ENCODE results near the gene PPP1R36. TPM values are rescaled to one million over a fixed set of nuclear protein-coding genes. Genes with fewer than 3 reads are reported as not detected.

PPP1R36 gene
- total and polyA plus RNA-seq, 2 of the 13 experiments (the other 11 are each of a cell fraction or from before 2014, with no cell fraction given), result 0.11 to 0.17 TPM

DNA sequence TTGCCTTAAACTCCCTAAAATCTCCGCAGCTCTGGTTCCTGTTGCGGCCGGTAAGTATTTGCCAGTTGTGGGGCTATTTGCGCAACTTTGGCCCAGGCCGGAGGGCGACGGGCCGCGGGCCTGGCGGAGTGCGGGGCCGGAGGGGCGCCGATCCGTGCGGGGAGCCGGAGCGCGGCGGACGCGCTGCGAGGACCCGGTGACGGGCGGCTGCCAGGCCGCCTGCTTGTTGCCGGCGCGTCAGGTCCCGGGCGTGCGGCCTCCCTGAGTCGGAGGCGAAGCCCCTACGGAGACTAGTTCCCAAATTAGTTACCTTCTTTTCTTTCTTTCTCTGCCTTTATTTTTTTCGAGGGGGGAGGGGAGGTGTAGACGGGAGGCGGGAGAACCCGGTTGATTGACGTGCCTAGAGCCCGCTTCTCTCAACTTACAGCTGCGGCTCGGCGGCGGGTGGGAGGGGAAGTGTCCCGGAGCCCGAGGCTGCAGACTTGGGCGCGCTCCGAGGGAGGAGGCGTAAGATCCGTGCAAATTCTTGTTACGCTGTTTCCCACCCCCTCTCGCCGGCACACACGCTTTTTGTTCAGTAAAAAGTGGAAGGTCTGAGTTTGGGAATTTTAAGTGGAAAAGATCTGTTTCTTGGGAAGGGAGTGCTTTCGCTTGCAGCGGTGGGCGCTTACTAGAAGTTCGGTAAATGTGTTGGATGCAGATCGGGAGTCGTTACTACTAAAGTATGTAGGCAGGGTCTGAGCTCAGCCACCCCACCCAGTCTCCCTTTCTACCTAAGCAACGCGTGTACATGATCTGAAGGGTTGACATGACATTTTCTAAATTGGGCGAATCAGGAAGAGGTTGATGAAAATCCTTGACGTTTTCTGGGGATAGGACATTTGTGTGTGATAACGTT is 44.6 kb upstream of the PPP1R36 start (continued):
- TF ChIP-seq, protein P1, sequence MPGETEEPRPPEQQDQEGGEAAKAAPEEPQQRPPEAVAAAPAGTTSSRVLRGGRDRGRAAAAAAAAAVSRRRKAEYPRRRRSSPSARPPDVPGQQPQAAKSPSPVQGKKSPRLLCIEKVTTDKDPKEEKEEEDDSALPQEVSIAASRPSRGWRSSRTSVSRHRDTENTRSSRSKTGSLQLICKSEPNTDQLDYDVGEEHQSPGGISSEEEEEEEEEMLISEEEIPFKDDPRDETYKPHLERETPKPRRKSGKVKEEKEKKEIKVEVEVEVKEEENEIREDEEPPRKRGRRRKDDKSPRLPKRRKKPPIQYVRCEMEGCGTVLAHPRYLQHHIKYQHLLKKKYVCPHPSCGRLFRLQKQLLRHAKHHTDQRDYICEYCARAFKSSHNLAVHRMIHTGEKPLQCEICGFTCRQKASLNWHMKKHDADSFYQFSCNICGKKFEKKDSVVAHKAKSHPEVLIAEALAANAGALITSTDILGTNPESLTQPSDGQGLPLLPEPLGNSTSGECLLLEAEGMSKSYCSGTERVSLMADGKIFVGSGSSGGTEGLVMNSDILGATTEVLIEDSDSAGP (CRISPR knock-in tag; IDR thresholded peaks at IDR 0.05; ENCODE audit: borderline replicate concordance), result no peak
- TF ChIP-seq, protein P2, sequence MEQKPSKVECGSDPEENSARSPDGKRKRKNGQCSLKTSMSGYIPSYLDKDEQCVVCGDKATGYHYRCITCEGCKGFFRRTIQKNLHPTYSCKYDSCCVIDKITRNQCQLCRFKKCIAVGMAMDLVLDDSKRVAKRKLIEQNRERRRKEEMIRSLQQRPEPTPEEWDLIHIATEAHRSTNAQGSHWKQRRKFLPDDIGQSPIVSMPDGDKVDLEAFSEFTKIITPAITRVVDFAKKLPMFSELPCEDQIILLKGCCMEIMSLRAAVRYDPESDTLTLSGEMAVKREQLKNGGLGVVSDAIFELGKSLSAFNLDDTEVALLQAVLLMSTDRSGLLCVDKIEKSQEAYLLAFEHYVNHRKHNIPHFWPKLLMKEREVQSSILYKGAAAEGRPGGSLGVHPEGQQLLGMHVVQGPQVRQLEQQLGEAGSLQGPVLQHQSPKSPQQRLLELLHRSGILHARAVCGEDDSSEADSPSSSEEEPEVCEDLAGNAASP (CRISPR knock-in tag; IDR thresholded peaks at IDR 0.05; ENCODE audit: borderline replicate concordance), result no peak
- TF ChIP-seq, protein P3, sequence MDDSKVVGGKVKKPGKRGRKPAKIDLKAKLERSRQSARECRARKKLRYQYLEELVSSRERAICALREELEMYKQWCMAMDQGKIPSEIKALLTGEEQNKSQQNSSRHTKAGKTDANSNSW (CRISPR knock-in tag; IDR thresholded peaks at IDR 0.05; ENCODE audit: borderline replicate concordance), result no peak
- TF ChIP-seq MAF1 (CRISPR knock-in tag; IDR thresholded peaks at IDR 0.05; ENCODE audit: borderline replicate concordance) (peak; percentile 52; the same call in 1 of the 2 replicates), ESRRA (CRISPR knock-in tag; IDR thresholded peaks at IDR 0.05; ENCODE audit: low read depth) (no peak), ARNT2 (CRISPR knock-in tag; IDR thresholded peaks at IDR 0.05; ENCODE audit: low read depth) (no peak), ARHGAP35 (CRISPR knock-in tag; IDR thresholded peaks at IDR 0.05; ENCODE audit: borderline replicate concordance) (no peak), KAT2B (IDR thresholded peaks at IDR 0.05; ENCODE audit: borderline replicate concordance, low read depth, low read length) (no peak), ARNTL (CRISPR knock-in tag; IDR thresholded peaks at IDR 0.05) (no peak), JUNB (CRISPR knock-in tag; IDR thresholded peaks at IDR 0.05; ENCODE audit: borderline replicate concordance) (no peak), ZNF232 (CRISPR knock-in tag; IDR thresholded peaks at IDR 0.05; ENCODE audit: borderline replicate concordance) (0 out of 2 replicates have a peak, but pooled peaks have one; percentile 17), ZNF530 (CRISPR knock-in tag; IDR thresholded peaks at IDR 0.05; ENCODE audit: low read depth) (no peak), NFYC (CRISPR knock-in tag; IDR thresholded peaks at IDR 0.05) (no peak), CEBPG (CRISPR knock-in tag; IDR thresholded peaks at IDR 0.05) (no peak), MIER2 (CRISPR knock-in tag; IDR thresholded peaks at IDR 0.05) (no peak)
- TF ChIP-seq, protein P4, sequence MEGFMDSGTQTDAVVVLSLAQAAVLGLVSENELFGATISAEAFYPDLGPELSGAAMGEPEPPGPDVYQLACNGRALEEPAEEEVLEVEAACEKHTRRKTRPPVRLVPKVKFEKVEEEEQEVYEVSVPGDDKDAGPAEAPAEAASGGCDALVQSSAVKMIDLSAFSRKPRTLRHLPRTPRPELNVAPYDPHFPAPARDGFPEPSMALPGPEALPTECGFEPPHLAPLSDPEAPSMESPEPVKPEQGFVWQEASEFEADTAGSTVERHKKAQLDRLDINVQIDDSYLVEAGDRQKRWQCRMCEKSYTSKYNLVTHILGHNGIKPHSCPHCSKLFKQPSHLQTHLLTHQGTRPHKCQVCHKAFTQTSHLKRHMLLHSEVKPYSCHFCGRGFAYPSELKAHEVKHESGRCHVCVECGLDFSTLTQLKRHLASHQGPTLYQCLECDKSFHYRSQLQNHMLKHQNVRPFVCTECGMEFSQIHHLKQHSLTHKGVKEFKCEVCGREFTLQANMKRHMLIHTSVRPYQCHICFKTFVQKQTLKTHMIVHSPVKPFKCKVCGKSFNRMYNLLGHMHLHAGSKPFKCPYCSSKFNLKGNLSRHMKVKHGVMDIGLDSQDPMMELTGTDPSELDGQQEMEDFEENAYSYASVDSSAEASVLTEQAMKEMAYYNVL (CRISPR knock-in tag; IDR thresholded peaks at IDR 0.05; ENCODE audit: borderline replicate concordance), result no peak
- TF ChIP-seq, protein P5, sequence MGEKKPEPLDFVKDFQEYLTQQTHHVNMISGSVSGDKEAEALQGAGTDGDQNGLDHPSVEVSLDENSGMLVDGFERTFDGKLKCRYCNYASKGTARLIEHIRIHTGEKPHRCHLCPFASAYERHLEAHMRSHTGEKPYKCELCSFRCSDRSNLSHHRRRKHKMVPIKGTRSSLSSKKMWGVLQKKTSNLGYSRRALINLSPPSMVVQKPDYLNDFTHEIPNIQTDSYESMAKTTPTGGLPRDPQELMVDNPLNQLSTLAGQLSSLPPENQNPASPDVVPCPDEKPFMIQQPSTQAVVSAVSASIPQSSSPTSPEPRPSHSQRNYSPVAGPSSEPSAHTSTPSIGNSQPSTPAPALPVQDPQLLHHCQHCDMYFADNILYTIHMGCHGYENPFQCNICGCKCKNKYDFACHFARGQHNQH (CRISPR knock-in tag; IDR thresholded peaks at IDR 0.05), result no peak
- TF ChIP-seq, protein P6, sequence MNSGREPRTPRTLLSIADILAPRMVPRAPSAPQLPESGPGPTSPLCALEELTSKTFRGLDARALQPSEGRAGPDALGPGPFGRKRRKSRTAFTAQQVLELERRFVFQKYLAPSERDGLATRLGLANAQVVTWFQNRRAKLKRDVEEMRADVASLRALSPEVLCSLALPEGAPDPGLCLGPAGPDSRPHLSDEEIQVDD (CRISPR knock-in tag; IDR thresholded peaks at IDR 0.05; ENCODE audit: borderline replicate concordance), result no peak
- TF ChIP-seq, protein P7, sequence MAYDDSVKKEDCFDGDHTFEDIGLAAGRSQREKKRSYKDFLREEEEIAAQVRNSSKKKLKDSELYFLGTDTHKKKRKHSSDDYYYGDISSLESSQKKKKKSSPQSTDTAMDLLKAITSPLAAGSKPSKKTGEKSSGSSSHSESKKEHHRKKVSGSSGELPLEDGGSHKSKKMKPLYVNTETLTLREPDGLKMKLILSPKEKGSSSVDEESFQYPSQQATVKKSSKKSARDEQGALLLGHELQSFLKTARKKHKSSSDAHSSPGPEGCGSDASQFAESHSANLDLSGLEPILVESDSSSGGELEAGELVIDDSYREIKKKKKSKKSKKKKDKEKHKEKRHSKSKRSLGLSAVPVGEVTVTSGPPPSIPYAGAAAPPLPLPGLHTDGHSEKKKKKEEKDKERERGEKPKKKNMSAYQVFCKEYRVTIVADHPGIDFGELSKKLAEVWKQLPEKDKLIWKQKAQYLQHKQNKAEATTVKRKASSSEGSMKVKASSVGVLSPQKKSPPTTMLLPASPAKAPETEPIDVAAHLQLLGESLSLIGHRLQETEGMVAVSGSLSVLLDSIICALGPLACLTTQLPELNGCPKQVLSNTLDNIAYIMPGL (CRISPR knock-in tag; IDR thresholded peaks at IDR 0.05; ENCODE audit: borderline replicate concordance in 1 of 2, low read depth in 1 of 2), result peak in 1 of 2 experiments; percentile 18; a peak in 1 of 4 replicates

Measured in HepG2 (cell line).